Stimulated activated CD8-positive, alpha-beta memory T cell treated with anti-CD3 and anti-CD28 coated beads, Interleukin-15, amount 100 ng/mL, for 1 hour (primary cell): ENCODE data around the gene TMEM184A.

Experiments used
- DNase-seq: peaks from one replicate; pipeline ENCODE4 v3.0.0-alpha.2; 2020; ENCODE audit warnings: low read depth

TMEM184A gene

DNA sequence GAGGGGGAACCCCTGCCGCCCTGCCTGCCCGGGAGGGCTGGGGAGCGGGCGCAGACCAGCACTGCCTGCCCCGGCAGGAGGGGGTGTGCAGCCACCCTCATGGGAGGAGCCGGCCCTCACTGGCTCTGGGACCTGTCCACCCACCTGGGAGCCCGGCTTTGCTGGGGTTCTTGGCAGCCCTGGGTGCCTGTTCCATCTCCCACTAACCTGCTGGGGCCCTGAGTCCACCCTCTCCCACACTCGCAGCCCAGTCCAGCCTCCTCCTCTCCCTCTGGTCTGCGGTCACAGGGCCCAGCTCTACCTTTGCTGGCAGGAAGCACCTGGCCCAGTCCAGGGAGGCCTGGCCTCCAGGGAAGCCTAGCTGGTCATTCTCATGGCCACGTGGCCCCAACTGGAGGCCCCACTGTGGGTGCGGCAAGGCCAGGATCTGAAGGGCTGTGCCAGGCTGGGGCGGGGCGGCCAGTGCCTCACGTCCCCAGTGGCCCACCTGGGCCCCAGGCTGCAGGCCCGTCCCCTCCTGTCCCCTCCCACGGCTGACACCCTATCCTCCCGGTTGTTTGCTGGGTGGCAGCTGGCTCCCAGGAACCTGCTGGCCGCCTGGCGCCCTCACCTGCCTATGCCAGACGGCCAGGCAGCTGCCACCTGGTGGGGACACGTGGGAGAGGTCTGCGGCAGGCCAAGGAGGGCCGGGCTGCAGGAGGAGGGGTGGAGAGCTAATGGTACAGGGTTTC is at the start of gene TMEM184A:
TMEM184A (minus strand) TSS at position 393 of the 731 bp plus-strand sequence. CDS start 721 bp downstream, outside the sequence.
- DNase-seq = no peak

DNA sequence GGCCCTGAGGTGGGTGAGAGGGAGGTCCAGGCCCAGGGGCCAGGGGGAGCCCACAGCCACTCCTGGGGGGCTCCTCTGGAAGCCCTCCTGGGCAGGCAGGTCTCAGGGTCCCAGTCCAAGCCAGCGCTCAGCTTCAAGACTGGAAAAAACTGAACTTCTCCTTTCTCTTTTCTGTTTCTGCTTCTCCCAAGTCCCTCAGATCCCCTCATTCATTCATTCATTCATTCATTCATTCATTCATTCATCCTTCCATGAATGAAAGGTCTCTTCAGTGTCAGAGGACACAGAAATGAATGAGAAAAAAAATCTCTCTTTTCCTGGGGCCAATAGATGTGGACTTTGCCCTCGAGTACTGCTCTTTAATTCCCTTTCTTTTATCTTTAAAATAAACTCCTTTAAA is 48.4 kb upstream of the TMEM184A start:
- DNase-seq = no peak

- DNase-seq = no peak
These were observed 47.6 kb upstream of the TMEM184A start for GRCh38 chr7:1603346-1604225.

- no peak for DNase-seq
These were observed 46.4 kb upstream of the TMEM184A start for GRCh38 chr7:1602386-1602785.

GRCh38 chr7:1601956-1602355 is 46.0 kb upstream of the TMEM184A start:
- DNase-seq = no peak

GRCh38 chr7:1599640-1600395 is 43.8 kb upstream of the TMEM184A start:
- DNase-seq = no peak

DNA sequence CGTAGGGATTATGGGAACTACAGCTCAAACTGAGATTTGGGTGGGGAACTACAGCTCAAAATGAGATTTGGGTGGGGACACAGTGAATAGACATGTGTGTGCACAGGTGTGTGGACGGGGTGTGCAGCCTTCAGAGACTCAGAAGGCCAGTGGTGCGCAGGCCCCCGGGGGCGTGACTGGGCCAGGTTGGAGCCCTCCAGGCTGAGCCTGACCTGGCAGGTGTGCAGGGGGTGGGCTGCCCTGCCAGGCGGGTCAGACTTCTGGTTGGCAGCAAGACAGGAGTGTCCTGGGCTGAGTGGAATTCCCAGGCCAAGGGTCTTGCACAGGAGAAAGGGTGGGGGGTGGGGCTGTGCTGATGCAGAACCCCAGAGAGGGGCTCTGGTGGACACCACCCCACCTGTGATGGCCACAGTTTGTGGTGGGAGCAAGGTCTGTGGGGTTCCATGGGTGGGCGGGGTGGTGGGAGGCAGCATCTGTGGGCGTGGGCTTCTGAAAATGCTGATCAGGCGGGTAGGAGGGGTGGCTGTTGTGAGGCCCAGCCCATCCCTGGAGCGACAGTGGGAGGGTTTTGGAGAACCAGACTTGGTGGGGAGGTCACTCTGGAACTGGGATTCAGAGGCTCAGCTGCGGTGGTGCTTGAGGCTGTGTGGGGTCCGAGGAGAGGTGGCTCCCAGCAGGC is 43.1 kb upstream of the TMEM184A start:
- DNase-seq = no peak

DNA sequence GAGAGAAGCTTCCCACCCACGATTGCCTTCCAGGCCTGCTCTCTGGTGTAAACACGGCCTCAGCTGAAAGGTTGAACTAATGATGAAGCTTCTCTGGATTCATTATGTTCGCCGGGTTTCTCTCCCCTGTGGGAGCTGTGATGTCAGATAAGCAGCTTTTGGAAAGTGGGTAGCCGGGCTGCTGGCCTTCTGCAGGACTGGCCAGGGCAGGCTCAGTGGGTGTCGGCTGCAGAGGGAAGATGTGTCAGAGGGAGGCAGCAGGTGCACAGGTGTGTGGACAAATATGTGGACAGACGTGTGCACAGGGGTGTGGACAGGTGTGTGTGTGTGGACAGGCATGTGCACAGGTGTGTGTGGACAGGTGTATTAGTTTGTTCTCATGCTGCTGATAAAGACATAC is 42.3 kb upstream of the TMEM184A start:
- DNase-seq = no peak

DNA sequence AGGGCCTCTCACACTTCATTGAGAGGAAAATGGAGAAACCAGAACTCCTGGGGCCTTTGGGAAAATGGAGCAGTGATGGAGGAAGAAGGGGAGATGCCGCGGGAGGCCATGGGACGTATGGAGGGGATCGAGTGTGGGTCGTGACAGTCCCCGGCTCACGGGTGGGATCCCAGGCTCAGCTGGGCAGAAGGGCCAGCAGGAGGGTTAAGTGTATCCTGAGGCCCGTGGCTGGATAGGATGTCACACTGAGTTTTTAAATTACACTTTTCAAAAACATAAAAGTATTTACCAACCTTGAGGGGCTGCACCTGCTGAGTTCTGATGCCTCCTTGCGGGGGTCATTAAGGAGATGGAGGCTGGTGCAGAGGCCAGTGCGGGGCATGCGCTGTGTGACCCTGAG is 41.8 kb upstream of the TMEM184A start:
- DNase-seq = no peak

DNA sequence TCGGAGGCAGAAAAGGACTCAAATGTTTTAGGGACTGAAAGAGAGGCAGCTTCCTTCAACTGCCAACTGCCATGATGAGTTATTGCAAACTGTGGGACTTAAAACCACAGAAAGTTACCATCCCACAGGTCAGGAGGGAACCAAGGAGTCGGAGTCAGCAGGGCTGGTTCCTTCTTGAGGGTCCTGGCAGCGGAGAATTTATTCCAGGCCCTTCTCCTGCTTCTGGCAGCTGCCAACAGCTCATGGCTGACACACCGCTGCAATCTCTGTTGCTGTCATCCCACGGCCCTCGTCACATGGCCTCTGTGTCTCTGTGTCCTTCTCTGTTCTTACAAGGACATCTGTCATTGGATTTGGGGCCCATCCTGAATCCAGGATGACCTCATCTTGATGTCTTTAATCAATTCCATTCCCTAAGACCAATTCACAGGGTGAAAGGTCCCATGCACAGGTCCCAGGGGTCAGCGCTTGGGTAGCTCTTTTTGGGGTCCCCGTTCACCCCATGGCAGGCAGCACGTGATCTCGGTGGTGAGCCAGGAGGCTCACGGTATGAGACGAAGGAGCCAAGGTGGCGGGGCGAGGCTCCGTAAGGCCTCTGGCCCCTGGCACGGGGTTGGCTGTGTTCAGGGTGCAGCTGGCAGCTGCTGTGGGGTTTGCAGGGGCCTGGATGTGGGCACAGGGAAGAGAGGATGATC is 41.2 kb upstream of the TMEM184A start:
- no peak for DNase-seq

- no peak for DNase-seq
These were observed 40.4 kb upstream of the TMEM184A start for GRCh38 chr7:1596181-1597043.

GRCh38 chr7:1595636-1596035 is 39.6 kb upstream of the TMEM184A start:
- DNase-seq = no peak

DNA sequence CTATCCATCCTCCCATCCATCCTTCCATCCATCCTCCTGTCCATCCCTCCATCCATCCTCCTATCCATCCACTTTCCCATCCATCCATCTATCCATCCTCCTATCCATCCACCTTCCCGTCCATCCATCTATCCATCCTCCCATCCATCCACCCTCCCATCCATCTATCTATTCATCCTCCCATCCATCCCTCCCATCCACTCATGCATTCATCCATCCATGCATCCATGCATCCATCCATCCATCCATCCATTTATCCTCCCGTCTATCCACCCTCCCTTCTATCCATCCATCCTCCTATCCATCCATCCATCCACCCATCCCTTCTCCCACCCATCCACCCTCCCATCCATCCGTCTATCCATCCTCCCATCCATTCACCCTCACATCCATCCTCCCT is 39.0 kb upstream of the TMEM184A start:
- DNase-seq = no peak

- no peak for DNase-seq
These were observed 38.0 kb upstream of the TMEM184A start for GRCh38 chr7:1593904-1594421.

GRCh38 chr7:1593091-1593866 is 37.3 kb upstream of the TMEM184A start:
- DNase-seq = no peak

- no peak for DNase-seq
These were observed 36.4 kb upstream of the TMEM184A start for GRCh38 chr7:1592299-1592871.

DNA sequence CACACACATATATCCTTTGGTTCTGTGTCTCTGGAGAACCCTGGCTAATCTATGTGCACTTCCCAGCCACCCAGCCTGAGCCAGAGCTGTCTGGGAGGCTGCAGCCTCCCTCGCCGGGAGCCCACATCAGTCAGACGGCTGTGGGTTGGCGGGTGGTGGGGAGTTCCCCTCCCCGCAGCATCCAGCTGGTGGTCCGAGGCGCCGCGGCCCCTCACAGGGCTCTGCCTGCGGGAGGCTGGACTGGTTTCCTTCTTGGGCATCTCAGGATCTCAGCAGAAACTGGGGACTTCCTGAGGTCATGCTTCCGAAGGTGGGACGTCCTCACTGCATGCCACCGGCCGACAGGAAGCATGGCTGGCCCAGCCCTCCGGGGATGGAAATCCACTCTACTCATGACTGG is 35.9 kb upstream of the TMEM184A start:
- DNase-seq = no peak

DNA sequence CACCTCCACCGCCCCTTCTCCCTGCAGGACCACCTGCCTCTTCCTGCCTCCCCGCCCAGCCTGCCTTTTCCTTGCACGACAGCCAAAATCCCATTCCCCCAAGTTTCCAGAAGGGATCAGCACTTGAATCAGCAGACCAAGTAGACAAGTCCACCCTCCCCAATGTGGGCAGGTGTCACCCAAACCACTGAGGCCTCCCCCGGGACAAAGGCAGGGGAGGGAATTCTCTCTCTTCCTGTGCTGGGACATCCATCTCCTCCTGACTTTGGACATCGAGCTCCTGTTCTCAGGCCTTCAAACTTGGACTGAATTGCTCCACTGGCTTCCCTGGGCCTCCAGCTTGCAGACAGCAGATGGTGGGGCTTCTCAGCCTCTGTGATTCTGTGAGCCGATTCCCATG is 35.4 kb upstream of the TMEM184A start:
- DNase-seq = no peak

DNA sequence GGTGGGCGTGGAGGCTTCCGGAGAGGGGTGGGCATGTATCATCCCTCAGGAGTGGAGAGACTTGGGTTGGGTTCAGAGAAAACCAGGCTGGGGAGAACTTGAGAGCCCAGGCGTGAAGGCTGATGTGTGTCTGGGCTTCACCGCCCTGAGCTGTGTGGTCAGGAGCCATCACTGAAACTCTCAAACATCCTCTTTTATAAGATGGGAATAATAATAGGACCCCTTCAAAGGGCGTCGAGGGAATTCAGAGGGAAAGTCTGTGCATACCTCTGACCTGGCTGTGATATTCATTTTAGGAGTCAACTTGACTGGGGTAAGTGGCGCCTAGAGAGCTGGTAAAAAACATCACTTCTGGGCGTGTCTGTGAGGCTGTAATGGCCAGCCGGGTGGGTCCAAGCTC is 34.9 kb upstream of the TMEM184A start:
- DNase-seq = no peak
